BLaER1 treated with 17β-estradiol and CSF1 and Interleukin-3, amounts not matched to agents 10 nM and 100 nM (cell line): ENCODE data around the gene CDCA4.

Source experiments
- H3K27ac ChIP-seq, 11 experiments: shearing (Covaris generic); formaldehyde crosslinking; 2 replicates each; pipeline ENCODE4 v1.8.1; 2022
- H3K27me3 ChIP-seq, 11 experiments: shearing (Covaris generic); formaldehyde crosslinking; 2 replicates each; pipeline ENCODE4 v1.8.1; 2022
- H3K36me3 ChIP-seq, 11 experiments: shearing (Covaris generic); formaldehyde crosslinking; 2 replicates each; pipeline ENCODE4 v1.8.1; 2022
- H3K4me1 ChIP-seq, 10 experiments: shearing (Covaris generic); formaldehyde crosslinking; 2 replicates each; pipeline ENCODE4 v1.8.1; 2022
- H3K4me2 ChIP-seq, 11 experiments: shearing (Covaris generic); formaldehyde crosslinking; 2 replicates each; pipeline ENCODE4 v1.8.1; 2022
- H3K4me3 ChIP-seq, 10 experiments: shearing (Covaris generic); formaldehyde crosslinking; 2 replicates each; pipeline ENCODE4 v1.8.1; 2022
- H3K9ac ChIP-seq, 11 experiments: shearing (Covaris generic); formaldehyde crosslinking; 2 replicates each; pipeline ENCODE4 v1.8.1; 2022
- H3K9me3 ChIP-seq, 11 experiments: shearing (Covaris generic); formaldehyde crosslinking; replicated peaks in 1 of 11; 2 replicates each; pipeline ENCODE4 v1.8.1; 2022
- H4K20me1 ChIP-seq, 11 experiments: shearing (Covaris generic); formaldehyde crosslinking; 2 replicates each; pipeline ENCODE4 v1.8.1; 2022
- Cebpa-rat ChIP-seq, 11 experiments: shearing (Covaris generic); IDR thresholded peaks; 2 replicates each; pipeline ENCODE4 v1.8.1; 2022

Gene CDCA4

DNA sequence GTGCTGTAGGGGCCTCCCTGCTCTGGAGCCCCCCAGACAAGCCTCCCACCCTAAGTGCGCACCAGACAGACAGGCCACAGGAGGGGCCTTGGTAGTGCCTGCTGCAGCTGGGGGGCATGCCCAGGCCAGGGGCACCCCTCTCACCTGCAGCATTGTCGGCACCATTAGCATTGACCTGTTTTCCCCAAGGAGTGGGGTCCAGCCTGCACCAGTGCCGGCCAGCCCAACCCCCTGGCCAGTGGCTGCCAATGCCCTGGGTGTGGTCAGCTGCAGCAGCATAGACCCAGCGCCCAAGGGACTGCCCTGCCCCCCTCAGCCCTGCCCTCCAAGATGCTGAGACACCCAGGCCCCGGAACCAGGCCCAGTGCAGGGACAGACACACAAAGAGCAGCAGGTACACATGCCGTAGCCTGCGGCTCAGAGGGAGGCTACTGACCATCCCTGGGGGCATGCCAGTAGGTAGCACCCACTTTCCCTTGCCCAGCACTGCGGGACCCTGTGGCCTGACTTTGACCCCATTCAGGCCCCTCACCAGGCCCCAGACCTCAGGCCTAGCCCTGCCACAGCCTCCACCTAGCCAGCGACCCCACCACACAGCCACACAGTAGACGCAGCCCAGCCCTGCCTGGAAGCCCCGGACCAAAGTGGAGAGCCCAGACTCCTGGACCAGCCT lies 43.7 kb downstream of the CDCA4 start:
- Histone ChIP-seq H3K36me3 (no peaks in the 10 kb centered on the region), H3K4me1 (peaks cover 34 to 77% (median 60%) of the 10 kb centered on the region in 10 experiments), H3K4me3 (peak overlapping the region; percentile 48 to 70 (median 60)), H4K20me1 (peaks cover 0 to 39% (median 13%) of the 10 kb centered on the region in 11 experiments; a peak in 11 of 22 replicates), H3K4me2 (peak overlapping the region; percentile 70 to 100 (median 98)), H3K9me3 (no peaks in the 10 kb centered on the region), H3K27me3 (peaks cover 0 to 12% (median 0%) of the 10 kb centered on the region in 11 experiments; a peak in 5 of 22 replicates), H3K9ac (peak overlapping the region in 10 of 11 experiments; percentile 46 to 76 (median 64); a peak in 19 of 22 replicates), H3K27ac (peak overlapping the region in 2 of 11 experiments; percentile 4 to 34; a peak in 1 of 22 replicates)
- no peak for TF ChIP-seq Cebpa-rat (IDR thresholded peaks at IDR 0.05)

DNA sequence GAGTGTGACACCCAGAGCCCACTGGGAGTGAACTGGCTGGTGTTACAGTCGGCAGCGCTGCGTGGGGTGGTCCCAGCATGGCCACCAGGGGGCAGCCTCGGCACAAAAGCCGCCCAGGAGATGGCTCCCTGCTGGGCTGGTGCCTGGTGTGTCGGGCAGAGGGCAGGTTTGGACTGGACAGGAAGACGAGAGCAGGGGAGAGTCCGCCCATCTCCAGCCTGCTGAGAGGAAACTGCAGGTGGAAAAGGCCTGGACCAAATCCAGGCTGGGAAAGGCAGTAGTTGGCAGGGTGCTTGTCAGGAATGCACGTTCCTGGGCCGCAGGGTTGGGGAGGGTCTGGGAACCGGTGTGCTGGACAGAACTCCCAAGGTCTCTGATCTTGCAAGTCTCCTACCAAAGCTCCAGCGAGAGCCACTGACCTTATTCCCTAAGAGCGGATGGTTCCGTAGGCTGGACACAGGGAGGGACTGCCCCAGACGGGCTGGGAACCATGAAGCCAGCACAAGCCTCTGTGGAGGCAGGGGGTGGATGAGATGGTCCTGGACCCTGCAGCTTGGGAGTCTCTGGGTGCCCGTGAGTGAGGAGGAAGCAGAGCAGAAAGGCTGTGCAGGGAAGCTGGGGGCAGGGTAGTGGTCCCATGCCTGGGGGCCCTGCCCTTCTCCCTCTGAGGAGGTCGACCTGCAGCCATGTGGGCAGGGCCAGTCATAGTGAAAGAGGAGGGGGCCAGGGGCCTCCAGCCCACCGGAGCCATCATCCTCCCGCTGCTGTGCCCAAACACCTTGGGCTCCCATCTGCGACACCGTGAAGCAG lies 44.5 kb downstream of the CDCA4 start:
- H4K20me1 ChIP-seq, result peaks cover 0 to 39% (median 13%) of the 10 kb centered on the region in 11 experiments; a peak in 11 of 22 replicates
- no peak overlapping the region for H3K27ac ChIP-seq
- TF ChIP-seq Cebpa-rat (IDR thresholded peaks at IDR 0.05), result no peak
- no peaks in the 10 kb centered on the region for H3K9me3 ChIP-seq
- peak overlapping the region; percentile 70 to 100 (median 98); a peak in 21 of 22 replicates for H3K4me2 ChIP-seq
- H3K36me3 ChIP-seq, result no peaks in the 10 kb centered on the region
- H3K9ac ChIP-seq, result peak overlapping the region in 5 of 11 experiments; percentile 9 to 76 (median 68); a peak in 5 of 22 replicates
- H3K4me3 ChIP-seq, result peak overlapping the region in 2 of 10 experiments; percentile 53 to 66; a peak in 2 of 20 replicates
- H3K4me1 ChIP-seq, result peaks cover 27 to 77% (median 55%) of the 10 kb centered on the region in 10 experiments
- peaks cover 0 to 12% (median 0%) of the 10 kb centered on the region in 11 experiments; a peak in 5 of 22 replicates for H3K27me3 ChIP-seq

DNA sequence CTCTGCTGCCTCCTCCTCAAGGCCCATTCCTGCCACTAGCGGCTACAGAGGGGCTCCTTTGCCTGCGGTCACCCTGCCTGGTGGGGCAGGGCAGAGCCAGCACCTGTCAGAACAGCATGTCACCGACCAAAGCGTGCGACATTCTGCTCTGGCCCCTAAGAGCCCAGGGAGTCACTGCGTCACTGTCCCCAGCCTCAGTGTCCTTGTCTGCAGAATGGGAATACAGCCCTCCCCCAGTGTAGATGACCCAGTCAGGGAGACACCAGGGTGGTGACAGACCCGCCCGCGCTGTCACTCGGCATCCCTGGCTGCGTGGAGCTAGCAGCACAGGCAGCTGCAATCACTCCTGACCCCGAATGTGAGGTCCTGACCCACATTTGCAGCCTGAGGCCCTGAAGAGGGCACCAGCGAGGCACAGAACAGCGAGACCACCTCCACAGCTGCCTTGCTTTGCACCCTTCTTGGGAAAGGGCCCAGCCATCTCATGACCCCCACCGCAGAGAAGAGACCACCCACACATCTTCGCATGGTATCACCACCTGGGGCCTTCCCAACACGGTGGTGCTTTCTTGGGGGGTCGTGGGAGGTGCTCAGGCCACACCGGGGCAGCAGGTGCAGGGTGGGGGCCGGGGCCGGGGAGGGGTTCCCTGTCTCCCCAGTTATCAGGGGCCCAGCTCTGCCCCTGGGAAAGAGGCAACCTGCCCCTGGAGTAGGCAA lies 45.2 kb downstream of the CDCA4 start:
- peaks cover 0 to 12% (median 0%) of the 10 kb centered on the region in 11 experiments; a peak in 5 of 22 replicates for H3K27me3 ChIP-seq
- no peaks in the 10 kb centered on the region for H3K36me3 ChIP-seq
- H3K9ac ChIP-seq, result no peak overlapping the region
- H3K4me3 ChIP-seq, result no peak overlapping the region
- no peaks in the 10 kb centered on the region for H3K9me3 ChIP-seq
- H3K27ac ChIP-seq, result no peak overlapping the region
- H3K4me2 ChIP-seq, result peak overlapping the region in 3 of 11 experiments; percentile 11 to 32 (median 23); a peak in 3 of 22 replicates
- peaks cover 0 to 45% (median 13%) of the 10 kb centered on the region in 11 experiments; a peak in 11 of 22 replicates for H4K20me1 ChIP-seq
- H3K4me1 ChIP-seq, result peaks cover 29 to 76% (median 52%) of the 10 kb centered on the region in 10 experiments
- TF ChIP-seq Cebpa-rat (IDR thresholded peaks at IDR 0.05), result no peak

DNA sequence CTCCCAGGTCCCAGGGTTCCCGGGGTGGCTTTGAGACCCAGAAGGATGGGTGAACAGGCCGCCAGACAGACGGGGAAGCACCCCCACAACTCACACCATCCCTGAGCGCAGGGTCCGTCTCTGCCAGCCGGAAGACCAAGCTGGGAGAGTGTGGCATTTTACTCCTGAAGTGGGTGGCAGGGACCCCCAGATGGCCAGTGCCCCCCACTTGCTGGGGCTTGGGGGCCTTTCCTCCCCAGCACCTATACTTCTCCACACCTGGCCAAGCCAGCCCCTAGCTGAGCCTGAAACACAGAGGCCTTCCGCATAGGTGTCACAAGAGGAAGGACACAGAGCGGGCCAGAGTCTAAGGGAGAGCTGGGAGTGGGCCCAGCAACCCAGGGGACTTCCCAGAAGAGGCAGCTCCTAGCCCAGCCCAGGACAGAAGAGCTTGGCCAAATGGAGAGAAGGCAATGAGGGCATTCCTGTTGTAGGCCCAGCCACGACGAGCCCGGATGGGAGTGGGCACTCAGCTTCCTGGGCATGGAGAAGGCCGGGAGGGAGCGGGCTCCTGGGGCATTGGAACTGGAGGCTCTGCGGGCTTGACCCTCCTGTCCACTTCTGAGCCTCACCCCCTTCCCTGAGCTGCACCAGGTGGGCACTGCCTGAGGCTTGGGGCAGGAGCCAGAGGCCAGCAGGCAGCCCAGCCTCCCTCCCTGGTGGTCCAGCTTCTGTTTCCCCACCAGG lies 46.1 kb downstream of the CDCA4 start:
- Histone ChIP-seq H3K9me3 (no peaks in the 10 kb centered on the region), H3K4me3 (no peak overlapping the region), H3K4me1 (peaks cover 37 to 70% (median 52%) of the 10 kb centered on the region in 10 experiments), H3K9ac (no peak overlapping the region), H3K27me3 (peaks cover 0 to 12% (median 0%) of the 10 kb centered on the region in 11 experiments; a peak in 5 of 22 replicates), H3K36me3 (no peaks in the 10 kb centered on the region), H3K4me2 (no peak overlapping the region), H3K27ac (no peak overlapping the region), H4K20me1 (peaks cover 0 to 46% (median 13%) of the 10 kb centered on the region in 11 experiments; a peak in 11 of 22 replicates)
- TF ChIP-seq Cebpa-rat (IDR thresholded peaks at IDR 0.05), result no peak

DNA sequence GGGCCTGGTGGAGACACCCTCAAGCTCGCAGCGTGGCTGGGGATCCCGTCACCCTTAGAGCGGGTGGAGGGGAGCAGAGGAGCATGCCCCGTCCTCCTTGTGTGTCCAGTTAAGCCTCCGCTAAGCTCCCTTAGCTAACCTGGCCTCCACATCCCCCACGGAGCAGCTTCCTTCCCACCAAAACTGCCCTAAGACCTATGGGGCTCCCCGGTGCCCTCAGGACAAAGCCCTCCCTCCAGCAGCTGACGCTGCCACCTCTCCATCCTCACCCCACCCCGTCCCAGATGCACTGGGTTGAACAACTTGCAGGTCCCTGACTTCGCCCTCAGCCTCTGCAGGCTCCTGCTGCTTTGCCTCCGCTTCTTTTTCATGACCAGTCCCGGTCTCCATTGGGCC lies 46.7 kb downstream of the CDCA4 start:
- Histone ChIP-seq H3K4me2 (no peak overlapping the region), H3K27me3 (peaks cover 0 to 12% (median 0%) of the 10 kb centered on the region in 11 experiments; a peak in 6 of 22 replicates), H3K4me1 (peaks cover 38 to 69% (median 51%) of the 10 kb centered on the region in 10 experiments), H3K9me3 (no peaks in the 10 kb centered on the region), H3K36me3 (no peaks in the 10 kb centered on the region), H3K27ac (no peak overlapping the region), H4K20me1 (peaks cover 0 to 47% (median 13%) of the 10 kb centered on the region in 11 experiments; a peak in 11 of 22 replicates), H3K4me3 (no peak overlapping the region), H3K9ac (no peak overlapping the region)
- no peak for TF ChIP-seq Cebpa-rat (IDR thresholded peaks at IDR 0.05)

DNA sequence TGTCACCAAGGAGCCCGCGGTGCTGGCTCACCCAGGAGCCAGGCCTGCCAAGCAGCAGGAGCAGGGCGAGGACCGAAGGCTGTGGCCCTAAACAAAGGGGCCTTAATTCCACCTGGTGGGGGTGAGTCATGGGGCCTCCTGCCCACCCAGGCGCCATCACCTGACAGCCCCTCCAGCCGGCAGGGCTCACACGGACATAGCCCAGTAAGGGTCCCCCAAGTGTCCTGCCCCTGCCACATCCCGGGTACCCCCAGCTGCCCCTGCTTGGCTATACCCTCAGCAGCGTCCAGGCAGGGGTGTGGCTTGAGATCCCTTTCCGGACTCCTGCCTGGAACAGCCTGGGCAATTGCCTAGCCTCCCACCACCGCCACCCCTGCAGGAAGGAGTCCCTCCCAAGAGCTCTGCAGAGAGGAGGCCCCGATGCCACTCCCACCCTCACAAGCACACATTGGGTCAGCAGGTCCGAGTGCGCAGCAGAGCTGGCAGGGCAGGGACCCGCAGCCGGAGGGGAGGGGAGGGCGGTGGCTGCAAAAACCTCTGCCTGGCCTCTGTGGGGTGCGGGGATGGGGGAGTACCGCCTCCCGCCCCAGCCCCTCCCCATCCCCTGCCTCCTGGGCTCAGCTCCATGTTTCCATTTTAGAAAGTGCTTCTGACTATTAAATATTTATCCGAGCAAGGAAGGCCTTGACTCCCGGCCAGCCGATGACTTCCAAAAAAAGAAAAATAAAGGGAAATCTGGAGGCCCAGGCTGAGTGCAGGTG lies 47.3 kb downstream of the CDCA4 start:
- H3K9ac ChIP-seq, result peak overlapping the region in 1 of 11 experiments; percentile 17; a peak in 2 of 22 replicates
- peaks cover 0 to 18% (median 0%) of the 10 kb centered on the region in 11 experiments; a peak in 6 of 22 replicates for H3K27me3 ChIP-seq
- no peak overlapping the region for H3K27ac ChIP-seq
- TF ChIP-seq Cebpa-rat (IDR thresholded peaks at IDR 0.05), result no peak
- no peaks in the 10 kb centered on the region for H3K36me3 ChIP-seq
- peak overlapping the region in 7 of 11 experiments; percentile 28 to 48 (median 35); a peak in 11 of 22 replicates for H3K4me2 ChIP-seq
- H3K4me1 ChIP-seq, result peaks cover 43 to 69% (median 53%) of the 10 kb centered on the region in 10 experiments
- H3K4me3 ChIP-seq, result no peak overlapping the region
- peaks cover 0 to 47% (median 10%) of the 10 kb centered on the region in 11 experiments; a peak in 11 of 22 replicates for H4K20me1 ChIP-seq
- H3K9me3 ChIP-seq, result no peaks in the 10 kb centered on the region

DNA sequence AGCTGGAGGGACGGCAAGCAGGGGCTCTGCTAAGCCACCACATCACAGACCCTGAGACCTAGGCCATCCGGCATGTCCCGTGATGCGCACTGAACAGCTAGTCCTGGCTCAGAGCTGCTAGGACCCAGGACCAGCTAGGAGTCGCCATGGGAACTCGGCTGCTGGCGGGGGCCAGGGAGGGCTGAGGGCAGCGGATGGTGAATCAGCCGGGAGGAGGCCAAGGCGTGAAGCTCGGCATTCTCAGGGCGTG lies 47.8 kb downstream of the CDCA4 start:
- Histone ChIP-seq H3K9ac (peak overlapping the region in 3 of 11 experiments; percentile 13 to 41 (median 17); a peak in 4 of 22 replicates), H3K9me3 (no peaks in the 10 kb centered on the region), H3K4me3 (no peak overlapping the region), H4K20me1 (peaks cover 0 to 52% (median 10%) of the 10 kb centered on the region in 11 experiments; a peak in 11 of 22 replicates), H3K4me2 (peak overlapping the region in 7 of 11 experiments; percentile 28 to 48 (median 35); a peak in 14 of 22 replicates), H3K4me1 (peaks cover 47 to 72% (median 57%) of the 10 kb centered on the region in 10 experiments), H3K27me3 (peaks cover 0 to 23% (median 0%) of the 10 kb centered on the region in 11 experiments; a peak in 6 of 22 replicates), H3K36me3 (no peaks in the 10 kb centered on the region), H3K27ac (no peak overlapping the region)
- no peak for TF ChIP-seq Cebpa-rat (IDR thresholded peaks at IDR 0.05)
